Liver (tissue), 9 donors: Measurements from ENCODE around the gene MAL. TPM values are rescaled to one million over a fixed set of nuclear protein-coding genes. Genes with fewer than 3 reads are reported as not detected.

Experiments used
- DNase-seq: peaks from one replicate; pipeline ENCODE4 v3.0.0-alpha.2; 2017; ENCODE audit warnings: low spot score
- H3K27ac ChIP-seq, 2 donors: one replicate each; pipeline ENCODE4 v1.7.0; 2013; ENCODE audit warnings: inconsistent platforms in 2 of 2, low read length in 2 of 2, control low read depth in 1 of 2, low read depth in 1 of 2, mild to moderate bottlenecking in 1 of 2
- H3K27me3 ChIP-seq, 4 donors: one replicate each; pipeline versions ENCODE4 v1.6.1 to v1.7.0; 2013; ENCODE audit warnings: low read length in 3 of 4, inconsistent platforms in 1 of 4, mild to moderate bottlenecking in 1 of 4, moderate library complexity in 1 of 4; ENCODE audit not compliant: control insufficient read depth in 4 of 4, insufficient read depth in 4 of 4
- H3K36me3 ChIP-seq, 4 donors: one replicate each; pipeline versions ENCODE4 v1.6.1 to v1.7.0; 2013; ENCODE audit warnings: low read length in 3 of 4, mild to moderate bottlenecking in 3 of 4, low read depth in 1 of 4, moderate library complexity in 1 of 4; ENCODE audit not compliant: control insufficient read depth in 4 of 4, insufficient read depth in 3 of 4
- H3K4me1 ChIP-seq, 4 donors: one replicate each; pipeline versions ENCODE4 v1.6.1 to v1.7.0; 2013; ENCODE audit warnings: low read length in 3 of 4, mild to moderate bottlenecking in 3 of 4, moderate library complexity in 1 of 4; ENCODE audit not compliant: control insufficient read depth in 4 of 4, insufficient read depth in 4 of 4
- H3K4me3 ChIP-seq, 3 donors: one replicate each; pipeline versions ENCODE4 v1.6.1 to v1.7.0; 2013; ENCODE audit warnings: low read length in 3 of 3, control low read depth in 1 of 3, low read depth in 1 of 3, mild to moderate bottlenecking in 1 of 3
- H3K9ac ChIP-seq, 2 donors: one replicate each; pipeline ENCODE4 v1.7.0; 2013; ENCODE audit warnings: low read length in 2 of 2, mild to moderate bottlenecking in 2 of 2, moderate library complexity in 2 of 2, control low read depth in 1 of 2, low read depth in 1 of 2
- H3K9me3 ChIP-seq, 4 donors: one replicate each; pipeline versions ENCODE4 v1.6.1 to v1.7.0; 2013; ENCODE audit warnings: low read length in 3 of 4; ENCODE audit not compliant: control insufficient read depth in 4 of 4
- EGR1 ChIP-seq, 2 donors: IDR thresholded peaks; 2 replicates each; pipeline ENCODE4 v1.6.1; 2016 to 2018; ENCODE audit warnings: antibody characterized with exemption in 2 of 2, low read depth in 2 of 2
- FOXA1 ChIP-seq: IDR thresholded peaks from 2 replicates; pipeline ENCODE4 v1.6.1; 2016; ENCODE audit warnings: antibody characterized with exemption
- GABPA ChIP-seq, 2 donors: IDR thresholded peaks in 1 of 2; conservative IDR thresholded peaks in 1 of 2; 2 replicates each; pipeline ENCODE4 v1.6.1; 2016; ENCODE audit warnings: antibody characterized with exemption in 2 of 2, mild to moderate bottlenecking in 1 of 2, moderate library complexity in 1 of 2
- HNF4A ChIP-seq, 2 donors: conservative IDR thresholded peaks; 2 replicates each; pipeline ENCODE4 v1.6.1; 2016; ENCODE audit warnings: antibody characterized with exemption in 2 of 2, mild to moderate bottlenecking in 2 of 2
- HNF4G ChIP-seq: IDR thresholded peaks from 2 replicates; pipeline ENCODE4 v1.6.1; 2016; ENCODE audit warnings: antibody characterized with exemption
- JUND ChIP-seq, 2 donors: IDR thresholded peaks; 2 replicates each; pipeline ENCODE4 v1.6.1; 2016; ENCODE audit warnings: antibody characterized with exemption in 2 of 2
- NR2F2 ChIP-seq: IDR thresholded peaks from 2 replicates; pipeline ENCODE4 v1.6.1; 2016; ENCODE audit warnings: antibody characterized with exemption
- RAD21 ChIP-seq, 2 donors: IDR thresholded peaks; 2 replicates each; pipeline ENCODE4 v1.6.1; 2016; ENCODE audit warnings: antibody characterized with exemption in 2 of 2, mild to moderate bottlenecking in 2 of 2
- RXRA ChIP-seq, 2 donors: IDR thresholded peaks; 2 replicates each; pipeline ENCODE4 v1.6.1; 2017 to 2018; ENCODE audit warnings: antibody characterized with exemption in 2 of 2, mild to moderate bottlenecking in 1 of 2
- SP1 ChIP-seq: IDR thresholded peaks from 2 replicates; pipeline ENCODE4 v1.6.1; 2018; ENCODE audit warnings: antibody characterized with exemption, mild to moderate bottlenecking
- TAF1 ChIP-seq: conservative IDR thresholded peaks from 2 replicates; pipeline ENCODE4 v1.6.1; 2016; ENCODE audit warnings: antibody characterized with exemption, mild to moderate bottlenecking
- YY1 ChIP-seq: IDR thresholded peaks from 2 replicates; pipeline ENCODE4 v1.6.1; 2016; ENCODE audit warnings: antibody characterized with exemption, mild to moderate bottlenecking
- ZBTB33 ChIP-seq: IDR thresholded peaks from 2 replicates; pipeline ENCODE4 v1.6.1; 2016; ENCODE audit warnings: antibody characterized with exemption
- WGBS: extraction: QIAGEN DNeasy Blood & Tissue Kit; methylation state at CpG from one replicate; pipeline ENCODE4 v1.1.7; 2013; 5-methylcytosine and 5-hydroxymethylcytosine counted together
- polyA plus RNA-seq, 2 donors: library from polyadenylated mRNA; stranded (reverse) in 1 of 2; unstranded in 1 of 2; fragments of 200-250 nt in 1 of 2; fragments of >200 nt in 1 of 2; fragmentation: Nextera tagmentation in 1 of 2; extraction: Ambion mirVana in 1 of 2; gene quantifications; one replicate each; pipeline versions ENCODE4 v1.2.1 to v1.2.3, GENCODE V29; 2013 to 2015
- total RNA-seq, 2 donors: library from RNA; depleted of rRNA; stranded (reverse); fragments of >200 nt; gene quantifications; one replicate each; pipeline ENCODE4 v1.2.3, GENCODE V29; 2014
- TF ChIP-seq, protein P1 (sequence below): IDR thresholded peaks from 2 replicates; pipeline ENCODE4 v1.6.1; 2016; ENCODE audit warnings: antibody characterized with exemption
- TF ChIP-seq, protein P2 (sequence below): IDR thresholded peaks from 2 replicates; pipeline ENCODE4 v1.6.1; 2016; ENCODE audit warnings: antibody characterized with exemption, mild to moderate bottlenecking
- TF ChIP-seq, protein P3 (sequence below): IDR thresholded peaks from 2 replicates; pipeline ENCODE4 v1.6.1; 2016; ENCODE audit warnings: antibody characterized with exemption
- donor health status: healthy.
- donor health status: healthy.
- donor health status: healthy.
- donor health status: healthy.
- donor health status: healthy.

Gene MAL
- total and polyA plus RNA-seq, 4 donors = 0.51 TPM; not detected in 3

- Histone ChIP-seq H3K27me3 (no peaks in the 10 kb centered on the region), H3K4me3 (no peak overlapping the region), H3K9ac (no peak overlapping the region), H3K27ac (no peak overlapping the region), H3K4me1 (no peaks in the 10 kb centered on the region), H3K9me3 (no peaks in the 10 kb centered on the region), H3K36me3 (no peaks in the 10 kb centered on the region)
- WGBS = 89% methylated on average over 8 of the region's 8 CpGs
- TF ChIP-seq JUND (IDR thresholded peaks at IDR 0.05) = no peak
- TF ChIP-seq FOXA1 = no peak
- TF ChIP-seq, protein P1, sequence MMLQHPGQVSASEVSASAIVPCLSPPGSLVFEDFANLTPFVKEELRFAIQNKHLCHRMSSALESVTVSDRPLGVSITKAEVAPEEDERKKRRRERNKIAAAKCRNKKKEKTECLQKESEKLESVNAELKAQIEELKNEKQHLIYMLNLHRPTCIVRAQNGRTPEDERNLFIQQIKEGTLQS = no peak
- TF ChIP-seq, protein P2, sequence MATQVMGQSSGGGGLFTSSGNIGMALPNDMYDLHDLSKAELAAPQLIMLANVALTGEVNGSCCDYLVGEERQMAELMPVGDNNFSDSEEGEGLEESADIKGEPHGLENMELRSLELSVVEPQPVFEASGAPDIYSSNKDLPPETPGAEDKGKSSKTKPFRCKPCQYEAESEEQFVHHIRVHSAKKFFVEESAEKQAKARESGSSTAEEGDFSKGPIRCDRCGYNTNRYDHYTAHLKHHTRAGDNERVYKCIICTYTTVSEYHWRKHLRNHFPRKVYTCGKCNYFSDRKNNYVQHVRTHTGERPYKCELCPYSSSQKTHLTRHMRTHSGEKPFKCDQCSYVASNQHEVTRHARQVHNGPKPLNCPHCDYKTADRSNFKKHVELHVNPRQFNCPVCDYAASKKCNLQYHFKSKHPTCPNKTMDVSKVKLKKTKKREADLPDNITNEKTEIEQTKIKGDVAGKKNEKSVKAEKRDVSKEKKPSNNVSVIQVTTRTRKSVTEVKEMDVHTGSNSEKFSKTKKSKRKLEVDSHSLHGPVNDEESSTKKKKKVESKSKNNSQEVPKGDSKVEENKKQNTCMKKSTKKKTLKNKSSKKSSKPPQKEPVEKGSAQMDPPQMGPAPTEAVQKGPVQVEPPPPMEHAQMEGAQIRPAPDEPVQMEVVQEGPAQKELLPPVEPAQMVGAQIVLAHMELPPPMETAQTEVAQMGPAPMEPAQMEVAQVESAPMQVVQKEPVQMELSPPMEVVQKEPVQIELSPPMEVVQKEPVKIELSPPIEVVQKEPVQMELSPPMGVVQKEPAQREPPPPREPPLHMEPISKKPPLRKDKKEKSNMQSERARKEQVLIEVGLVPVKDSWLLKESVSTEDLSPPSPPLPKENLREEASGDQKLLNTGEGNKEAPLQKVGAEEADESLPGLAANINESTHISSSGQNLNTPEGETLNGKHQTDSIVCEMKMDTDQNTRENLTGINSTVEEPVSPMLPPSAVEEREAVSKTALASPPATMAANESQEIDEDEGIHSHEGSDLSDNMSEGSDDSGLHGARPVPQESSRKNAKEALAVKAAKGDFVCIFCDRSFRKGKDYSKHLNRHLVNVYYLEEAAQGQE = no peak
- TF ChIP-seq GABPA (IDR thresholded peaks at IDR 0.05 in 1 of 2, conservative IDR thresholded peaks at IDR 0.05 in 1 of 2) = no peak
- TF ChIP-seq TAF1 = no peak
- TF ChIP-seq ZBTB33 = no peak
- no peak for TF ChIP-seq NR2F2
- DNase-seq = no peak
Observed at GRCh38 chr2:95007822-95008221, 17.7 kb upstream of the MAL start.

DNA sequence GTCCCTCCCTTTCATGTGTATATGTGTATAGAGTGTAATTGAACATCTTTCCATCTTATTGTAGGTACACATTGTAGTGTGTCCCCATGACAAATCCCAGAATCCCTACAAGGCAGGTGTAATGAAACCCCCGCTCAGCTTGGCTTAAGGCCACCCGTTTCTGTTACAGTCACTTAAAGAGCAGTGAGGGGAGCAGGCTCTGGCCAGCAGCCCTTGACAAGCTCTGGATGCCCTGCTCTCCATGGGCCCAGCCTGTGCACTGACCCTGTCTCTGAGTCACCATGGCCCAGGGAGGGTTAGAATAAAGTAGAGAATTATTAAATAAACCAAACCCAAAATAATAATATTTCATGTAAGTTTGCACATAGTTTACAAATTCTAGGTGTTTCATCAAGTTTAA lies 17.2 kb upstream of the MAL start:
- H3K27me3 ChIP-seq = no peaks in the 10 kb centered on the region
- no peaks in the 10 kb centered on the region for H3K36me3 ChIP-seq
- DNase-seq = no peak
- no peaks in the 10 kb centered on the region for H3K9me3 ChIP-seq
- H3K4me3 ChIP-seq = no peak overlapping the region
- no peaks in the 10 kb centered on the region for H3K4me1 ChIP-seq
- no peak overlapping the region for H3K27ac ChIP-seq
- WGBS = 77% methylated on average over 2 of the region's 2 CpGs
- TF ChIP-seq NR2F2 (no peak), RXRA (IDR thresholded peaks at IDR 0.05) (no peak), EGR1 (IDR thresholded peaks at IDR 0.05; ENCODE audit: low read depth in 2 of 2) (no peak), TAF1 (no peak), GABPA (IDR thresholded peaks at IDR 0.05 in 1 of 2, conservative IDR thresholded peaks at IDR 0.05 in 1 of 2) (no peak), RAD21 (IDR thresholded peaks at IDR 0.05) (no peak), HNF4G (no peak), JUND (IDR thresholded peaks at IDR 0.05) (no peak)
- TF ChIP-seq, protein P1 = no peak
- H3K9ac ChIP-seq = no peak overlapping the region

GRCh38 chr2:95008996-95009395 lies 16.5 kb upstream of the MAL start:
- no peak for DNase-seq
- WGBS = 84% methylated on average over 2 of the region's 2 CpGs
- Histone ChIP-seq H3K27me3 (no peaks in the 10 kb centered on the region), H3K27ac (no peak overlapping the region), H3K4me1 (no peaks in the 10 kb centered on the region), H3K9me3 (no peaks in the 10 kb centered on the region), H3K36me3 (no peaks in the 10 kb centered on the region), H3K9ac (no peak overlapping the region), H3K4me3 (no peak overlapping the region)
- TF ChIP-seq NR2F2 = no peak
- TF ChIP-seq, protein P1 = no peak
- TF ChIP-seq HNF4G = no peak
- TF ChIP-seq, protein P2 = no peak
- TF ChIP-seq HNF4A (conservative IDR thresholded peaks at IDR 0.05) = no peak
- TF ChIP-seq TAF1 = no peak
- no peak for TF ChIP-seq EGR1 (IDR thresholded peaks at IDR 0.05; ENCODE audit: low read depth in 2 of 2)
- no peak for TF ChIP-seq RXRA (IDR thresholded peaks at IDR 0.05)
- no peak for TF ChIP-seq SP1
- TF ChIP-seq, protein P3, sequence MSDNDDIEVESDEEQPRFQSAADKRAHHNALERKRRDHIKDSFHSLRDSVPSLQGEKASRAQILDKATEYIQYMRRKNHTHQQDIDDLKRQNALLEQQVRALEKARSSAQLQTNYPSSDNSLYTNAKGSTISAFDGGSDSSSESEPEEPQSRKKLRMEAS = no peak
- no peak for TF ChIP-seq YY1
- no peak for TF ChIP-seq FOXA1
- TF ChIP-seq RAD21 (IDR thresholded peaks at IDR 0.05) = no peak
- TF ChIP-seq GABPA (IDR thresholded peaks at IDR 0.05 in 1 of 2, conservative IDR thresholded peaks at IDR 0.05 in 1 of 2) = no peak
